Pulmonary artery endothelial cell (primary cell): ENCODE results near the gene TATDN2. TPM values are rescaled to one million over a fixed set of nuclear protein-coding genes. Genes with fewer than 3 reads are reported as not detected.

Source experiments
- DNase-seq: peaks from one replicate; pipeline ENCODE4 v3.0.0-alpha.2; 2011; ENCODE audit warnings: low read depth, low spot score
- total RNA-seq: library from RNA; depleted of rRNA; stranded (reverse); fragments of >200 nt; gene quantifications from 2 replicates; pipeline ENCODE4 v1.2.3, GENCODE V29; 2014

Gene TATDN2, protein sequence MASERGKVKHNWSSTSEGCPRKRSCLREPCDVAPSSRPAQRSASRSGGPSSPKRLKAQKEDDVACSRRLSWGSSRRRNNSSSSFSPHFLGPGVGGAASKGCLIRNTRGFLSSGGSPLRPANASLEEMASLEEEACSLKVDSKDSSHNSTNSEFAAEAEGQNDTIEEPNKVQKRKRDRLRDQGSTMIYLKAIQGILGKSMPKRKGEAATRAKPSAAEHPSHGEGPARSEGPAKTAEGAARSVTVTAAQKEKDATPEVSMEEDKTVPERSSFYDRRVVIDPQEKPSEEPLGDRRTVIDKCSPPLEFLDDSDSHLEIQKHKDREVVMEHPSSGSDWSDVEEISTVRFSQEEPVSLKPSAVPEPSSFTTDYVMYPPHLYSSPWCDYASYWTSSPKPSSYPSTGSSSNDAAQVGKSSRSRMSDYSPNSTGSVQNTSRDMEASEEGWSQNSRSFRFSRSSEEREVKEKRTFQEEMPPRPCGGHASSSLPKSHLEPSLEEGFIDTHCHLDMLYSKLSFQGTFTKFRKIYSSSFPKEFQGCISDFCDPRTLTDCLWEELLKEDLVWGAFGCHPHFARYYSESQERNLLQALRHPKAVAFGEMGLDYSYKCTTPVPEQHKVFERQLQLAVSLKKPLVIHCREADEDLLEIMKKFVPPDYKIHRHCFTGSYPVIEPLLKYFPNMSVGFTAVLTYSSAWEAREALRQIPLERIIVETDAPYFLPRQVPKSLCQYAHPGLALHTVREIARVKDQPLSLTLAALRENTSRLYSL
- 13.5 and 15.3 TPM in 2 replicates for total RNA-seq

DNA sequence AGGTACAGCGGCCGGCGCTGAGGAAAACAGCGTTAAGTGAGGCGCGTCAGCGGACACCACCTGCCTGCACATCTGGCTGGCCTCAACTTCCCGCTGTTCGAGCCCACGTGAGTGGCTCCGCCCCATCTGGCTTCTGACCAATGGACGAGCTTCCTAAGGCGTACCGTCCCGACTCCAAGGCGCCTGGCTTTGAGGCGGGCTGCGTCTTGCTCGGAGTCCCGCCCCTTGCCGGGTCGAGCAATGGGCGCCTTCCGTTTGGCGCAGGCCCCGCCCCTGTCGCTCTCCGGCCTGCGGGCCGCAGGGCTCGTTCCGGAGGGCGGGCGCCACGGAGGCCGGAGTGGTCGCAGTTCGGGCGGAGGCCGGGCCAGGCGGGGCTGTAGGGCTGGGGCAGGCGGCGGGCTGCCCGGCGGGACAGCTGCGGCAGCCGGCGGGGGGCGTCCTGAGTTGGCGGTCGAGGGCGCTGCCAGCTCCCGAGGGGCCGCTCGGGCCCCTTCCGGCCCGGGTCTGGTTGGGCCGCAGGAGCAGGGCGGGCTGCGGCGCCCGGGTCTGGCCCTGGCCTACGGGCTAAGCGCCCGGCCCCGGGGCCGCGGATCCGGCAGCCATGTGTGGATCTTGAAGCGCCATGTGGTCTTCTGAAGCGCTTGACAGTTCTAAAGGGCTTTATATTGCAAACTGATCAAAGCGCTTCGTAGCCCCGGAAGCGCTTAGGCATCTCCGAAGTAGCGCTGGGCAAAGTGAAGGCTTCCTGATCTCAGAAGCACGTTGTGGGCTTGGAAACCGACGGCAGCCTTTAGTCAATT, at the start of gene TATDN2:
Gene TATDN2, plus strand, starts transcription at position 276 of the 800 bp plus-strand sequence. CDS start 742 bp downstream, outside the sequence.
- DNase-seq = peak; percentile 86

GRCh38 chr3:10198761-10199649, 49.3 kb upstream of the TATDN2 start:
- no peak for DNase-seq

DNA sequence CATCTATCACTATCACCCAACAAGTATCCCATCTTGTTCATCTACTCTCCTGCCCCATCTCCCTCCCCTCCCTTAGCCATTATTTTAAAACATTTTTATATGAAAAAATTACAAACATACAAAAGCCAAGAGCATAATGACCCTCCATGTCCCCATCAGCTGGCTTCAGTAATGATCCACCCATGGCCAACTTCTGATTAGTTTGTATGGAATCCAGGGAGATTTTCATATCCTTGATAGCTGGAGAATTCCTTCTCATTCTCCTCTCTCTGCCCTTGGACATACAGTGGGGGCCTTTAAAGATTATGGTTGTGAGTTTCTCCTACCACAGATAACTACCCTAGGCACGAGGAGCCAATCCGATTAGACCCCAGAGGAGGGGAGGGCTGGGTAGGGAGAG, 43.3 kb upstream of the TATDN2 start:
- no peak for DNase-seq

DNA sequence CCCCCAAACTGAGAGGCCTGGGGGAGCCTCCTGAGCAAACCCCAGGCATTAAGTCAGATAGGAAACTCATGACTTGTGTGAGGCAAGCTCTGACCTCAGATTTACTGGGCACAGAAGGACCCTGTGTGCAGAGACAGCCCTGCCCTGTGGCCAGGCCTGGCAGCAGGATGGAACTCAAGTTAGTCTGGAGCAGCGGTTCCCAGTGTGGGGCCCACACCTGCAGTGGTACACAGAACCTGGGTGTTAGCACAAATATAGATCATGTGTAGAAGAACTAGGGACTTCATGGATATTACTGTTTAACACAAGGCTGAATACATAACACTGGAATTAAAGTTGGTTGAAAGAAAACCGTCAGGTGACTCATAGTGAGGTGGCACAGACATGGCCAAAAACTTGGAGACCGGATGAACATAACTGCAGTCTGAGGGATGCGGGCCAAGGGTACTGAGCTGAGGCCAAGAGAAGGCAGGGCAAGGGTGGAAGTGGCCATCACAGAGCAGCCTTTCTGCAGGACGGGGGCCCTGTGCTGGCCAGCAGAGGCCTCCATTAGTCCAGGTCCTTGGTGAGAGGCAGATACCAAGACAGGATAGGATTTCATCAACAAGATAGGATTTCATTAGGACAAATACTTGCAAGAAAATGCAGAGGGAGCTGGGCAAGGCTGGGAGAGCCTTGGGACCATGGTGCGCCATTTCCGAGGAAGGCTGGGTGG, 42.7 kb upstream of the TATDN2 start:
- peak; percentile 66 for DNase-seq

DNA sequence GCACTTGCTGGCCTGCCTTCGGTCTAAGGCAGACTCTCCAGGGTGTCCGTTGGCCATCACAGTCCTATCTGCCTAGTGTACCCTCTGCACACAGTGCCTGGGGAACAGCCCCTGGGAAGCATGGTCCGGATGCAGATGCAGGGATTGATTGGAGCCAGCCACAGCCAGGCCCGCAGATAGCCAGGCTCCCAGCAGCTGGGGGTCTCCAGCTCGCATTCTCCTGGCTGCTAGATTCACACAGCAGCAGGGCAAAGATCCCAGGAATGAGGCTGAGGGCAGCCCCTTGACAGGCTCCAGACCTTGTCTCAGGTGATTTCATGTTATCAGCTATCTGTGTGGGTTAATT, 42.1 kb upstream of the TATDN2 start:
- no peak for DNase-seq

GRCh38 chr3:10213156-10213792, 35.0 kb upstream of the TATDN2 start:
- DNase-seq = no peak

GRCh38 chr3:10215578-10216368, 32.5 kb upstream of the TATDN2 start:
- DNase-seq = no peak

DNA sequence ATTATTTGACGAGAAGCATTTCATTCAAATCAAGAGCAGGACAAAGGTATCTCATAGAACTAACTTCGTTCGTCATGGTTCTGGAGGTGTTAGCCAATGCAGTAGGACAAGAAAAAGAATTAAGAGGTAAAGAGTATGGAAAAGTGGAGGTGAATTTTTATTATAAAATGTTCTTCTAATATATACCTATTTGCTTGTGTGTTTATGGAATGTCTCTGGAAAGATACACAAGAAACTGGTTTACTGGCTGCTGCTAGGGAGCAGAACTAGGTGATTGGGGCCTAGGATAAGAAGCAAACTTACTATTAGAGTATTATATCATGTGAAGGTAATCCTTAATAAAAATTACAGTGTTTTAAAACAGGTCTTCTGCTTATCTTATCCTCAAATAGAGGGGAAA, 30.9 kb upstream of the TATDN2 start:
- no peak for DNase-seq

- no peak for DNase-seq
Observed at GRCh38 chr3:10219737-10220136, 28.5 kb upstream of the TATDN2 start.

- DNase-seq = no peak
Observed at GRCh38 chr3:10223676-10224639, 24.3 kb upstream of the TATDN2 start.

DNA sequence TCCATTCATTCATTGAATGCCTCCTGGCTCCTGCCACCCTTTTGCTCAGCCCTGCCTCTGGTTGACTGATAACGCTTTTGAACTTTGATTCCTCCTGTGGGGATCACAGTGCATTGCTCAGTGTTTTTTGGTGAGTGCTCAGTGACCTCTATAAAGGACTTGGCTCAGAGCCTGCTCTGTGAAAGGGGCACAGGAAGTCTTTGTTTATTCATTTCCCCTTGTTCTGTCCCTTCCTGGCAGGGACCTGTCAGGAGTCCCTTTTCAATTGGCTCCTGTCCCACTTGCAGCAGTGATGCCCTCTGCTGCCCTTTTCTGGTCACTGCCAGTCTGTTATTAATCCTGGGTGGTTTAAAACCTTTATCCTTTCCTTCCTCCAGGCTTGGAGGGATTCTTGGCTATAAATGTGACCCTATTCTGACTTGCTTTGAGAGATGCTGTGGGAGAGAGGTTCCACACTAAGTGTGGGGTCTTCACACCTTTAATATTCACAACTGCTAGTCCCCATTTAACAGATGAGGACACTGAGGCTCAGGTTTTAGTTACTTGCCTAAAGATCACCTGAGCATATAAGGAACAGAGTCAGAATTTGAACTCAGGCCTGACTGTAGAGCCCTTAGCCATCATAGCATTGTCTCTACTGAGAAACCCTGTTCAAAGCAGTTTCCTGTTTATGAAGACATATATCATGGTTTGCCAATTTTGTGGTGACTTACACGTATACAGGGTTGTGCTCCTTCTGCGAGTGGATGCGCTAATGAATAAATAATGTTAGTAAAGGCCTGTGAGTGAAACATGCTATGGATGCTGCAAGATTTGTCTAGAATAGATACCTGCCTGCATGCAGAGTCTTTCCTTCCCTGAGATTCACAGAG, 23.2 kb upstream of the TATDN2 start:
- no peak for DNase-seq

GRCh38 chr3:10226293-10226692, 22.0 kb upstream of the TATDN2 start:
- no peak for DNase-seq

DNA sequence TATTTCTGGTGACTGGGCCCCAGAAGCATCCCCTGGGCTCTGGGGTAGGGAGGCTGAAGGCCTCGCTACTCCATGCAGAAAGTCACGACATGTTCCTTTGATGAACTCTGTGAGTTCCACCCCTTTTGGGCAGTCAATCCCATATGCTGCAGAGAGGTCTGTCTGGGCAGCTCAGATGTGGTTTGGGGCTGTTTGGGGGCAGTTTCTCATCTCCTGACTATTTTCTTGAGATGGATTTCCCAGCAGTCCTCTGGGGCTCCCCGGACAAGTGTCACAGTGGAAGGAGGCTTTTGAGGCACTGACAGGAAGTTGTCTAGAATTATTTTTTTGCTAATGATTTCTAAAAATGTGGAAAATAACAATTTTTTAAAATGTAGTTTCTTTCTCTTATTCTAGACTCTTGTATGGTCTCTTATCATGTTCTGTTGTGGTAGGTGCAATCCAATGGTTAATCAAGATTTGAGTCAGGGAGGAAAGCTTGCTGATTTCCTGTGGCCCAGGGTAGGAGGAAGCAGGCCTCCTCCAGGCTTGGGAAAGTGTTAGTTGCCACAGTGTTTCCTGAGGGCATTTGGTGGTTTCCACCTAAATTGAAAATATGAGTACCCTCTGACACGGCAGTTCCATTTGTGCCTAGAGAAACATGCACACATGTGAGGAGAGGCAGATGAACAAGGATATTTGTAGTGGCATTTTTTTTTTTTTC, 19.9 kb upstream of the TATDN2 start:
- DNase-seq = peak; percentile 90

- DNase-seq = no peak
Observed at GRCh38 chr3:10229576-10229975, 18.7 kb upstream of the TATDN2 start.

DNA sequence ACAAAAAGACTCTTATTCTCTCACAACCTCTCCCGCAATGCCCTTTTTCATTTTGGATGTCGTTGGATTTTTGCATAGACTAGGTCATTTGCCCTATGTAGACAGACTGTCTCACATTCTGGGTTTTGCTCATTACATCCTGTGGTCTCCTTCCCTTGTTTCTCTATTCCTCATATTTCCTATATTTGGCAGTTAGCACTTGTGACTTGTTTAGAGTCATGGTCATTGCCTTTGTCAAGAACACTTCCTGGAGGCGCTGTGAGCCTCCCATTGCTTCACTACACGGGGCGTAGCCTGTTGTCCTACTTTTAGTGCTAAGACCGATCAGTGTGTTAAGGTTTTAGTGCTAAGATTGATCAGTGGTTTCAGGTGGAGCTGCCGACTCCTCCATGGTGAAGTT, 16.1 kb upstream of the TATDN2 start:
- DNase-seq = no peak

GRCh38 chr3:10233988-10234387, 14.3 kb upstream of the TATDN2 start:
- no peak for DNase-seq
